ENCODE measurements around the gene TMX1.

- TF ChIP-seq CTCF (IDR thresholded peaks at IDR 0.05) (no peak), POLR2A (IDR thresholded peaks at IDR 0.05) (no peak)
Observed at GRCh38 chr14:51277753-51278415, 37.8 kb downstream of the TMX1 start.

Measured in suprapubic skin (tissue), 3 donors.